IPS-18a (cell line): ENCODE measurements around the gene ZBTB46.
"Not testable (repeated sequence)": the region's sequence is repeated elsewhere in the genome, so short reads cannot be mapped to it uniquely, and the experiment has no call there.

Source experiments
- H3K27ac ChIP-seq: one replicate; pipeline ENCODE4 v1.5.1; 2013; ENCODE audit warnings: low read length
- H3K27me3 ChIP-seq: one replicate; pipeline ENCODE4 v1.6.1; 2013; ENCODE audit warnings: mild to moderate bottlenecking, low read length; ENCODE audit not compliant: control insufficient read depth, insufficient read depth
- H3K36me3 ChIP-seq: one replicate; pipeline ENCODE4 v1.6.1; 2013; ENCODE audit warnings: low read depth, low read length; ENCODE audit not compliant: control insufficient read depth
- H3K4me1 ChIP-seq: one replicate; pipeline ENCODE4 v1.6.1; 2013; ENCODE audit warnings: low read depth, low read length; ENCODE audit not compliant: control insufficient read depth
- H3K4me3 ChIP-seq: one replicate; pipeline ENCODE4 v1.5.1; 2013; ENCODE audit warnings: low read length
- H3K9ac ChIP-seq: one replicate; pipeline ENCODE4 v1.6.1; 2013; ENCODE audit warnings: mild to moderate bottlenecking, low read length, moderate library complexity
- H3K9me3 ChIP-seq: one replicate; pipeline ENCODE4 v1.6.1; 2013; ENCODE audit warnings: low read depth, low read length; ENCODE audit not compliant: control insufficient read depth

The ZBTB46 gene

DNA sequence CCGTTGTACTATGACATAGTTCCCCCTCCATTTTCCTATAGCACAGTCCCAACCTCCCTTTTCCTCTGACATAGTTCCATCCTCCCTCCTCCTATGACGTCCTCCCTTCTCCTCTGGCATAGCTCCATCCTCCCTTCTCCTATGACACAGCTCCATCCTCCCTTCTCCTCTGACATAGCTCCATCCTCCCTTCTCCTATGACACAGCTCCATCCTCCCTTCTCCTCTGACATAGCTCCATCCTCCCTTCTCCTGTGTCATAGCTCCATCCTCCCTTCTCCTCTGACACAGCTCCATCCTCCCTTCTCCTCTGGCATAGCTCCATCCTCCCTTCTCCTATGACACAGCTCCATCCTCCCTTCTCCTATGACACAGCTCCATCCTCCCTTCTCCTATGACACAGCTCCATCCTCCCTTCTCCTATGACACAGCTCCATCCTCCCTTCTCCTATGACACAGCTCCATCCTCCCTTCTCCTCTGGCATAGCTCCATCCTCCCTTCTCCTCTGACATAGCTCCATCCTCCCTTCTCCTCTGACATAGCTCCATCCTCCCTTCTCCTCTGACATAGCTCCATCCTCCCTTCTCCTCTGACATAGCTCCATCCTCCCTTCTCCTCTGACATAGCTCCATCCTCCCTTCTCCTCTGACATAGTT is 108.0 kb downstream of the ZBTB46 start:
- not testable (repeated sequence) for H3K27ac ChIP-seq, H3K9ac ChIP-seq, H3K4me3 ChIP-seq, H3K9me3 ChIP-seq, H3K4me1 ChIP-seq, H3K27me3 ChIP-seq, H3K36me3 ChIP-seq

DNA sequence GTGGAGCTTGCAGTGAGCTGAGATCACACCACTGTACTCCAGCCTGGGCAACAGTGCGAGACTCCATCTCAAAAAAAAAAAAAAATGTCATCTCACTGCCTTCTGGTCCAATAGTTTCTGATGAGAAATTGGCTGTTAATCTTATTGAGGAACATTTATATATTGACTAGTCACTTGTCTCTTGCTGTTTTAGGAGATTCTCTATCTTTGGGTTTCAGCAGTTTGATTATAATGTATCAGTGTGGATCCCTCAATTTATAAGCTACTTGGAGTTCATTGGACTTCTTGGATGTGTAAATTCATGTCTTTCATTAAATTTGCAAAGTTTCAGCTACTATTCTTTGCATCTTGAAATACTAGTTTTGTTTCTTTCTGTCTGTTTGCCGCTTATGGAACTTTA is 112.1 kb downstream of the ZBTB46 start:
- no peak overlapping the region for H3K4me3 ChIP-seq
- no peak overlapping the region for H3K9ac ChIP-seq
- no peaks in the 10 kb centered on the region for H3K27me3 ChIP-seq
- no peaks in the 10 kb centered on the region for H3K4me1 ChIP-seq
- H3K36me3 ChIP-seq: peaks cover 17% of the 10 kb centered on the region
- H3K27ac ChIP-seq: no peak overlapping the region
- no peaks in the 10 kb centered on the region for H3K9me3 ChIP-seq

DNA sequence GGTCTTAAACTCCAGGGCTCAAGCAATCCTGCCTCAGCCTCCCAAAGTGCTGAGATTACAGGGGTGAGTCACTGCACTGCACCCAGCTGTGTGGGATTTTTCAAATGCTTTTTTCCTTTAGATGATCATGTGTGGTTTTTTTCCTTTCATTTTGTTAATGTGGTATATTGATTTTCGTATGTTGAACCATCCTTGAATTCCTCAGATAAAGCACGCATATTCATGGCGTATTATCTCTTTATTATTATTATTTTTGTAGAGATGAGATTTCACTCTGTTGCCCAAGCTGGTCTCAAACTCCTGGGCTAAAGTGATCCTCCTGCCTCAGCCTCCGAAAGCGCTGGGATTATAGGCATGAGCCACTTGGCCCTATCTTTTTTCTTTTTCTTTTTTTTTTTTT is 116.2 kb downstream of the ZBTB46 start:
- Histone ChIP-seq H3K27ac (no peak overlapping the region), H3K4me1 (no peaks in the 10 kb centered on the region), H3K36me3 (peaks cover 28% of the 10 kb centered on the region), H3K9ac (no peak overlapping the region), H3K9me3 (no peaks in the 10 kb centered on the region), H3K27me3 (no peaks in the 10 kb centered on the region), H3K4me3 (no peak overlapping the region)

DNA sequence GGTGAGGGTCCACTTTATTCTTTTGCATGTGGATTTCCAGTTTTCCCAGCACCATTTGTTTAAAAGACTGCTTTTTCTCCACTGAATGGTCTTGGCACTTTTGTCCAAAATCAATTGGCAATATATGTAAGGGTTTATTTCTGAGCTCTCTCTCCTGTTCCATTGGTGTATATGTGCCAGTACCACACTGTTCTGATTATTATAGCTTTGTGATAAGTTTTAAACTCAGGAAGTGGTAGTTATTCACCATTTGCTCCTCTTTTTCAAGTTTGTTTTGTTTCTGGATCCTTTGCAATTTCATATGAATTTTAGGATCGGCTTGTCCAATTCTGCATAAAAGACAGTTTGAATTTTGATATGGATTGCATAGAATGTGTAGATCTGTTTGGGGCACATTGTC is 118.9 kb downstream of the ZBTB46 start:
- no peak overlapping the region for H3K4me3 ChIP-seq
- no peaks in the 10 kb centered on the region for H3K27me3 ChIP-seq
- no peaks in the 10 kb centered on the region for H3K4me1 ChIP-seq
- H3K27ac ChIP-seq: no peak overlapping the region
- no peaks in the 10 kb centered on the region for H3K9me3 ChIP-seq
- H3K36me3 ChIP-seq: peaks cover 30% of the 10 kb centered on the region
- no peak overlapping the region for H3K9ac ChIP-seq

DNA sequence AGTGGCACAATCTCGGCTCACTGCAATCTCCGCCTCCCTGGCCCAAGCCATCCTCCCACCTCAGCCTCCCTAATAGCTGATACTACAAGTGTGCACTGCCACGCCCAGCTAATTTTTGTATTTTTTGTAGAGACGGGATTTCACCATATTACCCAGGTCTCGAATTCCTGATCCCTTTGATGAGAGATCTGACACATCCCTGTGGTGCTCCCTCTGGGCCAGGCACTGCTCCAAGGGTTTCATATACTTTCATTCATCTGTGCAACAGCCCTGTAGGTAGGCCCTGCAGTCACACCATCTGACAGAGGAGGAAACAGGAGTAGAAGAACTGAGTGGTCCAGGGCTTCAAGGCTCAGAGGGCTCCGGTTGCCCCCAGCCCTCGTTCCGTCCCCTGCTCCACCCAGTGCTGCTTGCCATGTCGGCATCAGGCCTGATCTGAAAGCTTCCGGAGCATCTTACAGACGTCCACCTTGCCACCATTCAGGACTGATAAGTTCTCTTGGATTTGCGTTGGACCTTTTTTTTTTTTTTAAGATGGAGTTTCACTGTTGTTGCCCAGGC is 119.9 kb downstream of the ZBTB46 start:
- no peak overlapping the region for H3K4me3 ChIP-seq
- H3K27me3 ChIP-seq: no peaks in the 10 kb centered on the region
- H3K36me3 ChIP-seq: peaks cover 36% of the 10 kb centered on the region
- H3K27ac ChIP-seq: no peak overlapping the region
- no peak overlapping the region for H3K9ac ChIP-seq
- H3K9me3 ChIP-seq: no peaks in the 10 kb centered on the region
- H3K4me1 ChIP-seq: peaks cover 3% of the 10 kb centered on the region

DNA sequence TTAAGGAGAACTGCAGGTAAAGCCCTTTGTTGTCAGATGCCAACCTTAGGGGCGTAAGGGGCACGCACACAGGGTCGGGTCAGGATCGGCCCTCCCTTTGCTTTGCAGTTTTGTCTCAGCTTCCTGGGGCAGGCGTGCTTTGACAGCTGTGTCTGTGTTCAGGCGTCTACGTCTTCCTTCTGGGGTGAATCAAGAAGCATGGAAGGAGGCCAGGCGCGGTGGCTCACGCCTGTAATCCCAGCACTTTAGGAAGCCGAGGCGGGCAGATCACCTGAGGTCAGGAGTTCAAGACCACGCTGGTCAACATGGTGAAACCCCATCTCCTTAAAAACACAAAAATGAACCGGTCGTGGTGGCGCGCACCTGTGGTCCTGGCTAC is 121.9 kb downstream of the ZBTB46 start:
- no peak overlapping the region for H3K27ac ChIP-seq
- H3K36me3 ChIP-seq: peaks cover 47% of the 10 kb centered on the region
- no peaks in the 10 kb centered on the region for H3K27me3 ChIP-seq
- peaks cover 3% of the 10 kb centered on the region for H3K4me1 ChIP-seq
- no peaks in the 10 kb centered on the region for H3K9me3 ChIP-seq
- no peak overlapping the region for H3K9ac ChIP-seq
- H3K4me3 ChIP-seq: peak overlapping the region; percentile 81

DNA sequence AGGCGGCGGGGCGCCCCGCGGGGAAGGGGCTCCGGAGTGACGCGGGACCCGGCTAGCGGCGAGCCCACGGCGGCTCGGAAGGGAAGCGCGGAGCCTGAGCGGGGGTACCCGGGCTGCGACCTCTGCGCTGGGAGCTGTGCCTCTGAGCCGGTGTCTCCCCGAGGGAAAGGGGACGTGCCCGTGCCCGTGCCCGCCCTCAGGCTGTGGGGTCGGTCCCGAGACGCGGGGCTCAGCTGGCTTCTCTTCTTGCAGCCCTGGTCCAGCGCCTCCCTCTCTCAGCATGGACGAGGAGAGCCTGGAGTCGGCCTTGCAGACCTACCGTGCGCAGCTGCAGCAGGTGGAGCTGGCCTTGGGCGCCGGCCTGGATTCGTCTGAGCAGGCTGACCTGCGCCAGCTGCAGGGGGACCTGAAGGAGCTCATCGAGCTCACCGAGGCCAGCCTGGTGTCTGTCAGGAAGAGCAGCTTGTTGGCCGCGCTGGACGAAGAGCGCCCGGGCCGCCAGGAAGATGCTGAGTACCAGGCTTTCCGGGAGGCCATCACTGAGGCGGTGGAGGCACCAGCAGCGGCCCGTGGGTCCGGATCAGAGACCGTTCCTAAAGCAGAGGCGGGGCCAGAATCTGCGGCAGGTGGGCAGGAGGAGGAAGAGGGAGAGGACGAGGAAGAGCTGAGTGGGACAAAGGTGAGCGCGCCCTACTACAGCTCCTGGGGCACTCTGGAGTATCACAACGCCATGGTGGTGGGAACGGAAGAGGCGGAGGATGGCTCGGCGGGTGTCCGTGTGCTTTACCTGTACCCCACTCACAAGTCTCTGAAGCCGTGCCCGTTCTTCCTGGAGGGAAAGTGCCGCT is 122.5 kb downstream of the ZBTB46 start:
- no peaks in the 10 kb centered on the region for H3K9me3 ChIP-seq
- H3K4me3 ChIP-seq: peak overlapping the region; percentile 81
- no peak overlapping the region for H3K27ac ChIP-seq
- no peaks in the 10 kb centered on the region for H3K27me3 ChIP-seq
- H3K9ac ChIP-seq: peak overlapping the region; percentile 28
- peaks cover 3% of the 10 kb centered on the region for H3K4me1 ChIP-seq
- peaks cover 47% of the 10 kb centered on the region for H3K36me3 ChIP-seq

DNA sequence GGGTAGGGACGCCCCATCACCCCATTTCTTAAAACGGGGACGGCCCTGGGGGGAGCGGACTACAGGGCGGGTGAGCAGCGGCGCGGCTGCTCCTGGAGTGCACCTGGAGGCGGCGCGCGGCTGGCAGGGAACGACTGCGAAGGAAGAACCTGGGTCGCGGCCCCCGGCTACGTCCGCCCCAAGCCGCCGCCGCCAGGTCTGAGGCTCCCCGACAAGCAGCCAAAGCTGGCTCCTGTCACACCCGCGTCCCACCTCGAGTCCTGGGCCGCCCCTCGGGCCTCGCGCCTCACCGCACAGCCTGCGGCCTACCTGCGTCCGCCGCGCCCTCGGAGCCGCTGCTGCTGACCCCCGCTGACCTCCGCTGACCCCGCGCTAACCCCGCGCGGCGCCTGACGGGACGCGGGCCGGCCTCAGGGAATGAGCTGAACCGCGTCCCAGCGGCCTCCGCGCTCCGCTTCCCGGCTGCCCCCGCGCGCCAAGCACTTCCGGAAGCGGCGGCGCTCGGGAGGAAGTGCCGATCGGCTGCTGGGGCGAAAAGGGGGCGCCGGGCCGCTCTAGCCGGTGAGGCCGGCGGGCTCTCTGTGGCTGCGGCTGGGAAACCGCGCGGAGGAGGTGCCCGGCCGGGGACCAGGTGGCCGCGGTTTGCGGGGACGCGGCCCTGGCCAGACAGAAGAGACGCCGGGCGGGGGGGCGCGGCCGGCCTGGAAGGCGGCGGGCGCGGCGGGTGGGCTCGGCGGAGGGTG is 123.3 kb downstream of the ZBTB46 start, which contains the start of the genes ARFRP1 and ZGPAT:
ARFRP1 (minus strand) TSS at position 419 of the 743 bp plus-strand sequence. CDS start 885 bp downstream, outside the sequence.
ZGPAT (plus strand) TSS at position 482 of the 743 bp plus-strand sequence. CDS start 542 bp downstream, outside the sequence.
- peaks cover 3% of the 10 kb centered on the region for H3K4me1 ChIP-seq
- peak within 1 kb of the TSS; percentile 54 for H3K9ac ChIP-seq
- H3K4me3 ChIP-seq: peak within 1 kb of the TSS; percentile 81
- no peaks in the 10 kb centered on the region for H3K9me3 ChIP-seq
- peaks cover 47% of the 10 kb centered on the region for H3K36me3 ChIP-seq
- no peaks in the 10 kb centered on the region for H3K27me3 ChIP-seq
- no peak within 1 kb of the TSS for H3K27ac ChIP-seq

DNA sequence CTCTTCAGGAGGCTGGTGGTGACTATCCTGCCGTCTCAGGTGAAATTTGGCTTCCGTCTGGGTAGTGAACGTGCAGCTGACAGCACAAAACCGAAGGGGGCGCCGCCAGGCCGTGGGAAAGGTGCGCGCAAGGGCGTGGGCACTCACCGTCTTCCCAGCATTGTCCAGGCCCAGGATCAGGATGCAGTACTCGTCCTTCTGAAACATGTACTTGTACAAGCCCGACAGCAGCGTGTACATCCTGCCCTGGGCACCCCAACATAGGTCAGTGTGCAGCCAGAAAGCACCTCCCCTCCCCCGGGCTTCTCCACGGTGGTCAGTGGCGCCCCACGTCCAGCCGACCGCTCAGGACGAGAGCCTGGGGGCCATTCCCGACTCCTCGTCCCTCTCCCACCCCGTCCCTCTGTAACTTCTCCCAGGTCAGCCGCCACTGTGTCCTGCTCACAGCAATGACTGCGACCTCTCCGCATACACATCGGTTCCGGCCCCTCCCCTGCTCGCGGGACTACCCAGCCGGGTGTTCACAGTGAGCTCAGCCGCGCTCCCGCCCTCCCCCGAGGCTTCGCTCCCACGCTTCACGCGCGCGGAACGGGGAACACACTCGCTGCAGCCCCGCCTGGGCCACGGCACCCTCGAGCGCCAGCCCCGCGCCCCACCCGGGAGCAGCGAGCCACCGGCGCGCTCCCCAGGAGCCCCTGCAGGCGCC is 124.1 kb downstream of the ZBTB46 start:
- H3K27ac ChIP-seq: no peak overlapping the region
- no peaks in the 10 kb centered on the region for H3K9me3 ChIP-seq
- H3K9ac ChIP-seq: peak overlapping the region; percentile 54
- H3K36me3 ChIP-seq: peaks cover 44% of the 10 kb centered on the region
- H3K4me1 ChIP-seq: peaks cover 3% of the 10 kb centered on the region
- peak overlapping the region; percentile 81 for H3K4me3 ChIP-seq
- no peaks in the 10 kb centered on the region for H3K27me3 ChIP-seq

DNA sequence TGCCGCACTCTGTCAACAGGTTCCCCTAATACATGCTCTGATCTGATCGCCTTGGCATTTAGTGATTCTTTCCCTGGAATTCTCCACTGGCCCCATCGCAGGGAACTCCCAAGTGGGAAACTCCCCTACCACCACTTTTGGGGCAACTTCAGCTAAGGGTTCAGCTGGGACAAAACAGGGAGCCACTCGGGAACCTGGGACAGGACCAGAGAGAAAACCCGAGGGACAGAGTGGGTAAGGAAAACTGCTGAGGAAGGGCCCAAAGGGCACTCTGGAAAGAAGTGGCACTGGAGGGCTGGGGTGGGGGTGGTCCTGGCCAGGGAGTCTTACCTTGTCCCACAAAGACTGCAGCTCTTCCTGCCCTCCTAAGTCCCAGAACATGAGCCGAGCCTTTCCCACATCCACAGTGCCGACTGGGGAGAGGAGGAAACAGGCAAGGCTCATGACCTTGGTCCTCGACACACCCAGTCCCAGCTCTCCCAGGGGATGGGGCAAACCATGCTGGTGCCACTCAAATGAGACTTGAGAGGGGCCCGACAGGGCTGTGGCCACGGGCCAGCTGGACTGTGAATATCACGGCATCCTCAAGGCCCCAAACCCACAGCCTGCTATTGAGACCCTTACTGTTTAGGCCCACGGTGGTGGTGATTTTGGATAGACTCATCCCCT is 124.9 kb downstream of the ZBTB46 start:
- Histone ChIP-seq H3K9ac (no peak overlapping the region), H3K4me1 (peaks cover 3% of the 10 kb centered on the region), H3K4me3 (peak overlapping the region; percentile 81), H3K36me3 (peaks cover 38% of the 10 kb centered on the region), H3K27ac (no peak overlapping the region), H3K27me3 (no peaks in the 10 kb centered on the region), H3K9me3 (no peaks in the 10 kb centered on the region)
